H1 (cell line): ENCODE results near the gene LIAS. TPM values are rescaled to one million over a fixed set of nuclear protein-coding genes. Genes with fewer than 3 reads are reported as not detected.

Experiments
- CTCF ChIA-PET: fragments of 300-600 bp; sonication (Branson Sonifier 250); formaldehyde crosslinking; loops from one replicate; lab custom pipeline; 2021; ENCODE audit not compliant: partially characterized antibody; lab: Charles Lee
- POLR2A ChIA-PET: fragments of 300-600 bp; sonication (Branson Sonifier 250); formaldehyde crosslinking; loops from one replicate; lab custom pipeline; 2021; ENCODE audit warnings: inconsistent platforms; ENCODE audit not compliant: partially characterized antibody; lab: Charles Lee
- DNase-seq, 2 experiments: peaks; one replicate each; pipeline versions ENCODE4 v3.0.0 to v3.0.0-alpha.2; 2010 to 2022; ENCODE audit warnings: low spot score in 2 of 2, low read depth in 1 of 2, mixed read lengths in 1 of 2
- FAIRE-seq: peaks from 2 replicates; lab custom pipeline; 2011; peaks lifted over from hg19 to GRCh38; lab: Jason Lieb, UNC
- H2AFZ ChIP-seq: 2 replicates; pipeline ENCODE4 v1.8.1; 2012; ENCODE audit warnings: low read length, inconsistent platforms
- H2AK5ac ChIP-seq: 2 replicates; pipeline ENCODE4 v1.6.1; 2013; ENCODE audit warnings: low read depth, low read length
- H2BK120ac ChIP-seq: replicated peaks from 2 replicates; pipeline ENCODE3; 2013; ENCODE audit warnings: low read depth, low read length, inconsistent platforms
- H2BK12ac ChIP-seq: 2 replicates; pipeline ENCODE4 v1.6.1; 2013; ENCODE audit warnings: low read depth, low read length
- H2BK15ac ChIP-seq: 2 replicates; pipeline ENCODE4 v1.6.1; 2013; ENCODE audit warnings: low read length
- H2BK20ac ChIP-seq: 2 replicates; pipeline ENCODE4 v1.6.1; 2013; ENCODE audit warnings: low read length
- H2BK5ac ChIP-seq: 2 replicates; pipeline ENCODE4 v1.6.1; 2013; ENCODE audit warnings: low read depth, low read length
- H3K14ac ChIP-seq: 2 replicates; pipeline ENCODE4 v1.6.1; 2013; ENCODE audit warnings: inconsistent platforms; ENCODE audit not compliant: insufficient read length
- H3K18ac ChIP-seq: 2 replicates; pipeline ENCODE4 v1.6.1; 2013; ENCODE audit warnings: low read length; ENCODE audit errors: extremely low read depth
- H3K23ac ChIP-seq: 2 replicates; pipeline ENCODE4 v1.6.1; 2013; ENCODE audit warnings: inconsistent platforms; ENCODE audit not compliant: insufficient read length
- H3K23me2 ChIP-seq: 2 replicates; pipeline ENCODE4 v1.6.1; 2013; ENCODE audit warnings: low read depth, low read length
- H3K27ac ChIP-seq: 2 replicates; pipeline ENCODE4 v1.6.1; 2011; ENCODE audit warnings: low read depth, low read length, inconsistent platforms
- H3K27me3 ChIP-seq, 4 experiments: replicated peaks in 1 of 4; 1 replicate in 1 of 4; 2 replicates in 3 of 4; pipeline versions ENCODE4 v1.6.1 to v1.8.1; 2011 to 2013; ENCODE audit warnings: low read length in 3 of 4, mild to moderate bottlenecking in 3 of 4, inconsistent platforms in 2 of 4, mixed read lengths in 2 of 4, moderate library complexity in 1 of 4; ENCODE audit not compliant: control insufficient read depth in 3 of 4, insufficient read depth in 3 of 4; ENCODE audit errors: extremely low read depth in 1 of 4
- H3K36me3 ChIP-seq, 4 experiments: 2 replicates each; pipeline versions ENCODE4 v1.6.1 to v1.8.1; 2011 to 2013; ENCODE audit warnings: mild to moderate bottlenecking in 4 of 4, low read length in 3 of 4, moderate library complexity in 2 of 4, control low read depth in 1 of 4, inconsistent platforms in 1 of 4; ENCODE audit not compliant: insufficient read depth in 4 of 4, control insufficient read depth in 2 of 4
- H3K4ac ChIP-seq: replicated peaks from 2 replicates; pipeline ENCODE3; 2013; ENCODE audit warnings: low read length, low read depth, mixed read lengths, inconsistent platforms; ENCODE audit not compliant: insufficient read length
- H3K4me1 ChIP-seq, 4 experiments: replicated peaks in 1 of 4; 1 replicate in 1 of 4; 2 replicates in 3 of 4; pipeline versions ENCODE4 v1.6.1 to v1.8.1; 2011 to 2013; ENCODE audit warnings: low read length in 3 of 4, inconsistent platforms in 2 of 4, mixed read lengths in 1 of 4; ENCODE audit not compliant: insufficient read depth in 4 of 4, control insufficient read depth in 3 of 4
- H3K4me2 ChIP-seq, 2 experiments: 2 replicates each; pipeline versions ENCODE4 v1.6.1 to v1.8.1; 2011 to 2013; ENCODE audit warnings: low read depth in 2 of 2, low read length in 2 of 2, control low read depth in 1 of 2, inconsistent platforms in 1 of 2, mild to moderate bottlenecking in 1 of 2; ENCODE audit not compliant: insufficient read depth in 1 of 2
- H3K4me3 ChIP-seq, 4 experiments: fragments of 200-600, 300-600 bp in 1 of 4; sonication (generic), shearing (Covaris generic), sonication (Bioruptor Twin) in 1 of 4; 2 replicates each; pipeline versions ENCODE4 v1.5.1 to v1.8.1; 2011 to 2016; ENCODE audit warnings: low read length in 4 of 4, low read depth in 3 of 4, control low read depth in 2 of 4, inconsistent platforms in 2 of 4, mild to moderate bottlenecking in 2 of 4, mixed read lengths in 1 of 4, moderate library complexity in 1 of 4; ENCODE audit not compliant: insufficient read depth in 2 of 4; ENCODE audit errors: extremely low read depth in 1 of 4
- H3K56ac ChIP-seq: replicated peaks from 2 replicates; pipeline ENCODE3; 2013; ENCODE audit warnings: low read depth, mild to moderate bottlenecking, mixed read lengths, low read length, inconsistent platforms; ENCODE audit not compliant: insufficient read length
- H3K79me1 ChIP-seq: 2 replicates; pipeline ENCODE4 v1.6.1; 2013; ENCODE audit warnings: low read depth, low read length, control low read depth
- H3K79me2 ChIP-seq, 2 experiments: 2 replicates each; pipeline versions ENCODE4 v1.6.1 to v1.8.1; 2012 to 2013; ENCODE audit warnings: low read length in 2 of 2, mild to moderate bottlenecking in 2 of 2, inconsistent platforms in 1 of 2; ENCODE audit not compliant: insufficient read depth in 2 of 2, control insufficient read depth in 1 of 2
- H3K9ac ChIP-seq, 4 experiments: replicated peaks in 1 of 4; 1 replicate in 1 of 4; 2 replicates in 3 of 4; pipeline versions ENCODE4 v1.6.1 to v1.8.1; 2011 to 2013; ENCODE audit warnings: low read depth in 3 of 4, low read length in 3 of 4, control low read depth in 2 of 4, mild to moderate bottlenecking in 2 of 4, moderate library complexity in 2 of 4, inconsistent platforms in 1 of 4; ENCODE audit errors: extremely low read depth in 1 of 4
- H3K9me3 ChIP-seq, 2 experiments: 2 replicates each; pipeline versions ENCODE4 v1.6.1 to v1.8.1; 2012 to 2013; ENCODE audit warnings: mild to moderate bottlenecking in 2 of 2, moderate library complexity in 2 of 2, control low read depth in 1 of 2, inconsistent platforms in 1 of 2, low read depth in 1 of 2, low read length in 1 of 2, mixed read lengths in 1 of 2; ENCODE audit not compliant: insufficient read depth in 2 of 2
- H4K20me1 ChIP-seq, 2 experiments: replicated peaks in 1 of 2; 2 replicates each; pipeline versions ENCODE3 to v1.8.1; 2011 to 2013; ENCODE audit warnings: inconsistent platforms in 2 of 2, low read length in 2 of 2, mild to moderate bottlenecking in 1 of 2; ENCODE audit not compliant: insufficient read depth in 2 of 2, control insufficient read depth in 1 of 2
- H4K5ac ChIP-seq: 2 replicates; pipeline ENCODE4 v1.6.1; 2013; ENCODE audit warnings: low read length, low read depth, mixed read lengths, inconsistent platforms; ENCODE audit not compliant: insufficient read length
- H4K8ac ChIP-seq: 2 replicates; pipeline ENCODE4 v1.8.0; 2013; ENCODE audit warnings: mild to moderate bottlenecking, moderate library complexity, low read length, inconsistent platforms; ENCODE audit not compliant: insufficient read depth; ENCODE audit errors: extremely low read depth
- H4K91ac ChIP-seq: replicated peaks from 2 replicates; pipeline ENCODE3; 2013; ENCODE audit warnings: low read length, mixed read lengths, inconsistent platforms; ENCODE audit not compliant: insufficient read length
- ATF2 ChIP-seq: IDR thresholded peaks from 2 replicates; pipeline ENCODE4 v1.6.1; 2012; ENCODE audit warnings: low read length, inconsistent platforms
- CEBPB ChIP-seq: IDR thresholded peaks from 2 replicates; pipeline ENCODE4 v1.6.1; 2012; ENCODE audit warnings: low read depth, low read length
- CHD2 ChIP-seq: IDR thresholded peaks from 2 replicates; pipeline ENCODE4 v1.6.1; 2012; ENCODE audit warnings: low read length, improper control_type of control experiment
- JUN ChIP-seq: IDR thresholded peaks from 2 replicates; pipeline ENCODE4 v1.6.1; 2011; ENCODE audit warnings: low read depth, mild to moderate bottlenecking, improper control_type of control experiment, low read length
- POLR2A ChIP-seq, 2 experiments: IDR thresholded peaks; 1 replicate in 1 of 2; 2 replicates in 1 of 2; pipeline ENCODE4 v1.6.1; 2011; ENCODE audit warnings: low read depth in 2 of 2, low read length in 2 of 2, mild to moderate bottlenecking in 2 of 2; ENCODE audit errors: control extremely low read depth in 1 of 2
- SIX5 ChIP-seq: IDR thresholded peaks from 2 replicates; pipeline ENCODE4 v1.6.1; 2011; ENCODE audit warnings: mild to moderate bottlenecking, low read depth, low read length
- TEAD4 ChIP-seq: IDR thresholded peaks from 2 replicates; pipeline ENCODE4 v1.6.1; 2012; ENCODE audit warnings: low read depth, low read length, inconsistent platforms, mixed read lengths
- WGBS, 2 experiments: shearing (Covaris generic) in 1 of 2; methylation state at CpG; one replicate each; pipeline versions ENCODE4 v1.1.6 to v1.1.7; 2013 to 2015; ENCODE audit warnings: low lambda C conversion rate in 2 of 2, mixed read lengths in 2 of 2, inconsistent platforms in 1 of 2, low coverage in 1 of 2, missing lambda C conversion rate in 1 of 2; ENCODE audit not compliant: insufficient replicate concordance in 2 of 2, insufficient coverage in 1 of 2, insufficient read length in 1 of 2; ENCODE audit errors: extremely low coverage in 1 of 2, missing lambda C conversion rate in 1 of 2; 5-methylcytosine and 5-hydroxymethylcytosine counted together
- long read RNA-seq, 2 experiments: library from RNA in 1 of 2; library from capped mRNA in 1 of 2; stranded (forward); transcript quantifications; one replicate each; pipeline ENCODE4 v2.0.0, GENCODE V29; 2021; ENCODE audit warnings: inconsistent platforms in 1 of 2
- polyA minus RNA-seq, 3 experiments: library from RNA; depleted of rRNA, polyadenylated mRNA; stranded (reverse); fragments of >200 nt; gene quantifications; 1 replicate in 2 of 3; 2 replicates in 1 of 3; pipeline ENCODE4 v1.2.3, GENCODE V29; 2011
- polyA plus RNA-seq, 7 experiments: library from polyadenylated mRNA; depleted of rRNA in 3 of 7; stranded (reverse) in 5 of 7; unstranded in 2 of 7; fragments of >200 nt in 5 of 7; fragments of 200-250 nt in 2 of 7; gene quantifications; 1 replicate in 5 of 7; 2 replicates in 1 of 7; 4 replicates in 1 of 7; pipeline versions ENCODE4 v1.2.1 to v1.2.3, GENCODE V29; 2011 to 2013; ENCODE audit warnings: missing spikeins in 2 of 7, mixed read lengths in 2 of 7
- total RNA-seq: library from RNA; stranded (reverse); fragmentation: NEBNext Ultra II Directional; extraction: Animal tissue kit (Norgen Biotek cat#: 25700); gene quantifications from 2 replicates; pipeline ENCODE4 v1.2.1, GENCODE V29; 2021

Gene LIAS
- total RNA-seq (19.8 and 24.9 TPM in 2 replicates), polyA plus RNA-seq (2011; rRNA removed) (7.5 and 10.5 TPM in 2 replicates), polyA minus RNA-seq (2011; rRNA and poly(A)+ RNA removed) (10.2 and 13.3 TPM in 2 replicates)
- polyA plus RNA-seq (2011; cell fraction: cytosol; rRNA removed) = 14.7 TPM
- polyA plus RNA-seq (2011; cell fraction: nucleus; rRNA removed) = 5.3 TPM
- polyA plus RNA-seq (2012, experiment 1 of 2) = 11.9 to 23.5 TPM (median 14.2 TPM) in 4 replicates
- 4.9 TPM for polyA plus RNA-seq (2012, experiment 2 of 2)
- 20.8 TPM for polyA plus RNA-seq (2013, experiment 1 of 2)
- 18.8 TPM for polyA plus RNA-seq (2013, experiment 2 of 2)
- polyA minus RNA-seq (2011; cell fraction: cytosol; rRNA and poly(A)+ RNA removed) = 15.6 TPM
- polyA minus RNA-seq (2011; cell fraction: nucleus; rRNA and poly(A)+ RNA removed) = 18.3 TPM
- long read RNA-seq, experiment 1, full-length matches to known transcripts = 7 of 13 reads
- long read RNA-seq, experiment 1, partial matches to known transcripts = 5 of 13 reads
- long read RNA-seq, experiment 1, other reads (novel, unspliced or antisense) = 1 of 13 reads
- long read RNA-seq, experiment 2, full-length matches to known transcripts = 28 of 32 reads
- long read RNA-seq, experiment 2, partial matches to known transcripts = 1 of 32 reads
- long read RNA-seq, experiment 2, other reads (novel, unspliced or antisense) = 3 of 32 reads

DNA sequence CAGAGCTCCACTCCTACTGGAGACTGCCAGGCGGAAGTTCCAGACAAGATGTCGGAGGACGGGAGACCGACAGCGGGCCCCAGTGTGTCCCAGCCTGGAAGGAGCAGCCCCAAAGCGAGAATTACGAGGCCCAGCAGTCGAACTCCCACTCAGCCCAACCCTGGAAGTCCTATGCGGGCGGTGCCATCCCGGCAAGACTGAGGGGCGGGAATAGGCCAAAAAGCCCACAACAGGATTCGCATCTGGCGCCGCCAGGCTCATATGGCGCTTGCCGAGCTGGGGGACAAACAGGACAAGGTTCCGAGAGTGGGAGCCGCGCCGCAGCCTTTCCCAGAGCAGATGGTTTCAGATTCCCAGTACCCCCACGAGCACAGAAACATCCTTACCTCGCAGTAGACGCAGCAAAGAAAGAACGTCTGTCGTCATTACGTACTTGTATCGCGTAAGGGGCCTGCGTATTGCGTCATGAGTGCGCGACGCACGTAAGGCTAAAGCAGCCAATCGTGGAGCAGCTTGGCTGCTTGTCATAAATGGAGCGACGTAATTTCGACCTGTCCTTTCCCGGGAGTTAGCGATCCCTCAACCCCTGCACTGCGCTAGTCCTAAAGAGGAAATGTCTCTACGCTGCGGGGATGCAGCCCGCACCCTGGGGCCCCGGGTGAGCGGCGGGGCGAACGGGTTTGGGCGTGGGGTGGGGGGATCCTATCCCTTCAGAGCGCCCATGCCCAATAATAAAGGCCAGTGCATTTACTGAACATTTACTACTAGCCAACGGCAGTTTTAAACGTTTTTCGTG, at the start of gene LIAS, which contains the start of gene RPL9:
Gene LIAS (plus strand): TSS at position 552 of the 796 bp plus-strand sequence. CDS start 62 bp downstream, at position 614.
Gene RPL9 (minus strand): TSS at position 418 of the 796 bp plus-strand sequence. CDS start 483 bp downstream, outside the sequence.
- Histone ChIP-seq H4K8ac (peak within 1 kb of the TSS; percentile 99; the same call in 1 of the 2 replicates), H4K91ac (peak within 1 kb of the TSS; percentile 70), H3K4me1 (peaks cover 0 to 4% (median 2%) of the 10 kb centered on the region in 4 experiments; a peak in 2 of 7 replicates), H3K4me2 (peak within 1 kb of the TSS; percentile 82 to 87), H2BK12ac (no peak within 1 kb of the TSS; the same call in 1 of the 2 replicates), H3K9me3 (no peaks in the 10 kb centered on the region), H3K27me3 (no peaks in the 10 kb centered on the region), H2BK20ac (no peak within 1 kb of the TSS), H2BK120ac (no peak within 1 kb of the TSS), H2BK15ac (peak within 1 kb of the TSS; percentile 1; the same call in 1 of the 2 replicates), H3K9ac (peak within 1 kb of the TSS; percentile 85 to 99 (median 98)), H3K23me2 (peaks cover 6% of the 10 kb centered on the region; the same call in 1 of the 2 replicates), H3K23ac (no peak within 1 kb of the TSS), H3K18ac (peak within 1 kb of the TSS; percentile 49; the same call in 1 of the 2 replicates), H3K14ac (no peak within 1 kb of the TSS), H3K4ac (peak within 1 kb of the TSS; percentile 84), H4K5ac (peak within 1 kb of the TSS; percentile 56), H2AK5ac (0 out of 2 replicates have a peak within 1 kb of the TSS, but pooled peaks have one; percentile 4), H3K79me1 (no peaks in the 10 kb centered on the region; the same call in 1 of the 2 replicates), H3K27ac (peak within 1 kb of the TSS; percentile 94), H3K36me3 (peaks cover 22 to 62% (median 42%) of the 10 kb centered on the region in 4 experiments), H2BK5ac (peak within 1 kb of the TSS; percentile 89), H2AFZ (peak within 1 kb of the TSS; percentile 47; the same call in 1 of the 2 replicates), H3K4me3 (peak within 1 kb of the TSS; percentile 76 to 95 (median 92)), H3K56ac (peak within 1 kb of the TSS; percentile 35), H3K79me2 (peaks cover 0 to 45% of the 10 kb centered on the region in 2 experiments; a peak in 3 of 4 replicates), H4K20me1 (peaks cover 2 to 10% of the 10 kb centered on the region in 2 experiments)
- 2% methylated on average over 55 of the region's 55 CpGs; no CpG with 5 or more reads in 1 of the 2 experiments for WGBS, 2 experiments
- FAIRE-seq = peak; percentile 98
- ChIA-PET CTCF (interaction anchor here (0.9 to 3.9 kb wide), 2 partner anchors 8 to 11 kb away, joined by 3 to 18 read pairs; no protein-coding TSS in a partner anchor), POLR2A (interaction anchor here (0.6 to 6.4 kb wide), 46 partner anchors 7 to 1303 kb away, joined by 3 to 133 read pairs (median 4); partner anchors contain the start of genes N4BP2, RFC1, SMIM14 and UBE2K)
- DNase-seq = peak; percentile 96
- TF ChIP-seq ATF2 = peak; percentile 97
- TF ChIP-seq JUN = no peak
- TF ChIP-seq CHD2 = peak; percentile 79
- TF ChIP-seq CEBPB = peak; percentile 93
- TF ChIP-seq SIX5 = no peak
- no peak for TF ChIP-seq TEAD4
- TF ChIP-seq POLR2A (IDR thresholded peaks at IDR 0.05; ENCODE audit: control extremely low read depth in 1 of 2, low read depth in 2 of 2, low read length in 2 of 2) = peak; percentile 97 to 99
